NK-92 (cell line): ENCODE measurements around the gene FAT1.

Experiments
- DNase-seq: peaks from one replicate; lab custom pipeline; 2025; ENCODE audit not compliant: unreplicated experiment; lab: John Stamatoyannopoulos, UW

FAT1 gene

DNA sequence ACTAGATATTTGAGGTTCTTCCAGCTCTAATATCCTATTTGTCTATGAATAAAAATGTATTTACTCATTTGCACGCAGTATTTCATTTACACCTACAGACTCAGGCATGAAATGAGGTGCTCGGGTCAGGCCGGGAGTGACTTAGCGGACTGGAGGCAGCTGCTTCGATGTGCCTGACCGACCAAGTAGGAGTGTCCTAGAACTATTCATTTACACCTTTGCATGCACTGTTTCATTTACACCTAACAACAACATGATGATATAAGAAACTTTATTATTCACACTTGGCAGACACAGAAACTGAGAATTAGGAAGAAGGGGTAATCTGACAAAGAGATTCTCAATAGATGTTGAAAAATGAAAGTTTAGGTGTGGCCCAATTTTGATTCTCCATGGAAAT lies 28.7 kb upstream of the FAT1 start:
- DNase-seq, result no peak

DNA sequence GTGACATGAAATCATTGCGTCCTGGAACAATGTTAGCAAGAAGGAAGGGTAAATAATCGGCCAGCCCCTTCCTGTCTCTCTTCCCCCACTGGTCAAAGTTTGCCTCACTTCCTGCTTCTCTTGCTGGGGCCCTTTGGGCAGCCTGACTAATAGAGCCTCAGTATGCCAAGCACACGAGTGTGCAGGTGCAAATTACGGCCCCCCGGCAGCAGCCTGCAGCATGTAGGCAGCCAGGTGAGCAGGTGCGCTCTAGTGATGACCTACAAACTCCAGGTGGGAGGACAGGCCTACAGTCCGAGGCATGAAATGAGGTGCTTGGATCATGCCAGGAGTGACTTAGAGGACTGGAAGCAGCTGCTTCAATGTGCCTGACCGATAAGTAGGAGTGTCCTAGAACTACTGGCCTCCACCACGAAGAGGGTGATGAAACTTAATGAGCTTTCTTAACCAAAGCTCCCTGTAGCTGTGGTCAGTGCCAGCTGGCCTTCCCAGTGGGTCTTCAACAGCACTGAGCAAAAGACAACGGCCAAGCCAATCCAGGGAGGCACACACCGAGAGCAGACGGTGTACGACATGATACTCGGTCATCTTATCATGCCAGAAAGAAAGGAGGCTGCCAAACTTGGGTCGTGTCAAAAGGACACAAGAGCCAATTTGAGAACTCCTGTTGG lies 26.1 kb upstream of the FAT1 start:
- DNase-seq, result no peak

DNA sequence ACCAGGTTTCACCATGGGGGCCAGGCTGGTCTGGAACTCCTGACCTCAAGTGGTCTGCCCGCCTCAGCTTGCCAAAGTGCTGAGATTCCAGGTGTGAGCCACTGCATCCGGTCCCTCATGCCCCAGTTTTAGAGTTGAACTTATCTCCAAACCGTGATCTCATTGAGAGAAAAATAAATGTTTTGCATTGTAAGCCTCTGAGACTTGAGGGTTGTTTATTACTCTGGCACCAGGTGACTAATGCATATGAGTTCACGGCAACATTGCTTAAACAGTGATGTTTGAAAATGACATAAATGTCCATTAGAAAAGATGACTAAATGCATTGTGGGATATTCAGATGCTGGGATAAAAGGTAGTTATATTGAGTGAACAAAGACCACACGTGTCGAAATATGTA lies 22.9 kb upstream of the FAT1 start:
- no peak for DNase-seq

DNA sequence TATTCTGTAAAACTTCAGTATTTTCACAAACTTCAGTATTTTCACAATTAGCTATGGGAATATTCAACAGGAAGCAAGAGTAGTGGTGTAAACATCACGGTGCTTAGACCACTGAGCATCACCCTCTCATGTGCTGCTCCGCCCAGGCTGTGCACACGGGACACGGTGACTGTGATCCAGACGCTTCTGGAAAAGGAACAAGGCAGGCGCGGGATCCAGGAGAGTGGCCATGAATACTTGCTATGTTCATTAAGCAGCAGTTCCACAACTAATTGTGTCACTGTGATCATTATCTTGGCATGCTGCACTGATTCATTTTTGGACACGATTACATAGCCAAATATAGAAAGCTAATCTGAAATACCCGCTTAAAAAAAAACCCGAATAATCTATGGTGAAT lies 19.6 kb upstream of the FAT1 start:
- no peak for DNase-seq

DNA sequence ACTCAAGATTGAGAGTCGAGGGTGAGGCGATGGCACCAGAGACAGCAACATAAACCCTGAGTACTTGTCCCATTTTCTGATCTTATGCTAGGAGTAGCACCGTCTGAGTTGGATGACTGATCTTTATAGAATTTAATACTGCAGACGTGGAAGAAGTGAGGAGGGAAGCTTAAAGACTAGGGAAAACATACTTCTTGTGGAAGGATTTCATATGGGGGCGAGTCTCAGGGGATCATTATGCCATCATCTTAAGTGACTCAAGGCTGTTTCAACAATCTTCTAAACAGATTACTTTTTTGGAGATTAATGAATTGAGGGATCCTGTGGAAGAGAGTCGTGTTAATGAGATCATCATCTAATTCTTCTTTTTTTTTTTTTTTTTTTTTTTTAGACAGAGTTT lies 17.2 kb upstream of the FAT1 start:
- DNase-seq, result no peak

DNA sequence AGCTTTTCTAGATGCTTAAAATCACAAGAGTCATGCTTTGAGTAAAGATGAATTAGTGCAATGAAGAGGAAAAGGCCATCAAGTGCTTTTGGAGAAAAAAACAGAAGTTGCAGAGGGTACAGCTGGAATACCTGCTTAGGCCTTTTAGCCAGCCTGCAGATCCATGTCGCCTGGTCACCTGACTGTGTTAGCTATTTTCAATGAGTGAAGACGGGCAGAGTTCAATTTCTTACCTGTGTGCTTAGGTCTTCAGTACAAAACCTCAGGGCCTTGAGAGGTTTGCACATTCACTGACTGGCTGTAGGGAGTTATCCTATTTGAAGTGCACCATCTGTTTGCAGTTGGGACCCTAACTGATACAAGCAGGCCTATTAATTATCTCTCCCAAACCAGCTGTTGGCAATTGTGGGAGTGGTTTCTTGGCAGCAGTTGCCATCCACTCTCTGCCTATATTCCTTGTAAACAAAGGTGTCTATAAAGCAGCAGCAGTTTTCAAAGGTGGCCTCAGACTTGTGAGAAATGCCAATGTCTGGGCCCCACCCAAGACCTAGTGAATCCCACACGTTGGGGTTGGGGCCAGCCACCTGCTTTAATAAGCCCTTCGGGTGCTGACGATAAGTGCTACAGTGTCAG lies 16.3 kb upstream of the FAT1 start:
- DNase-seq, result no peak

DNA sequence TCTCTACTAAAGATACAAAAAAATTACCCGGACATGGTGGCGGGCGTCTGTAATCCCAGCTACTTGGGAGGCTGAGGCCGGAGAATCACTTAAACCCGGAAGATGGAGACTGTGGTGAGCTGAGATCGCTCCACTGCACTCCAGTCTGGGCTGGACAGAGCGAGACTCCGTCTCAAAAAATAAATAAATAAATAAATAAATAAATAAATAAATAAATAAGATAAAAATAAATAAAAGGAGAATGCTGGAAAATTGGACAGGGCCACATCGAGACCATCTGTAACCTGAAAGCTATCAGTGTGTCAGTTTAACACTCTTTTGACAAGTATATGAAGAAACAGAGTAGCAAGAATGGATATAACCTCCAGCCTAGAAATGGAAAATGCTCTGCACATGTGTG lies 15.7 kb upstream of the FAT1 start:
- DNase-seq, result no peak

DNA sequence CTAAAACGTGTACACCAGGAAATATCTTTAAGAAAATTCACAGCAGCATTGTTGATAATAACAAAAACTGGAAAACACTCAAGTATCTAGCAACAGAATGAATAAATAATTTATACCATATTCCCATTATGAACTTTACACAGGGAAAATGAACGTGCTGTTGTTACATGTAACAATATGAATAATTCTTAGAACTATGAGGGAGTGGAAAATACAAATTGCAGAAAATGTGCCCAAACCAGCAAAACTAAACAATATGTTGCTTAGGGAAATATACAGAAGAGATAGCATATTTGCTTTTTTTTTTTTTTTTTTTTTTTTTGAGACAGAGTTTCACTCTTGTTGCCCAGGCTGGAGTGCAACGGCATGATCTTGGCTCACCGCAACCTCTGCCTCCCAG lies 14.8 kb upstream of the FAT1 start:
- DNase-seq, result no peak

DNA sequence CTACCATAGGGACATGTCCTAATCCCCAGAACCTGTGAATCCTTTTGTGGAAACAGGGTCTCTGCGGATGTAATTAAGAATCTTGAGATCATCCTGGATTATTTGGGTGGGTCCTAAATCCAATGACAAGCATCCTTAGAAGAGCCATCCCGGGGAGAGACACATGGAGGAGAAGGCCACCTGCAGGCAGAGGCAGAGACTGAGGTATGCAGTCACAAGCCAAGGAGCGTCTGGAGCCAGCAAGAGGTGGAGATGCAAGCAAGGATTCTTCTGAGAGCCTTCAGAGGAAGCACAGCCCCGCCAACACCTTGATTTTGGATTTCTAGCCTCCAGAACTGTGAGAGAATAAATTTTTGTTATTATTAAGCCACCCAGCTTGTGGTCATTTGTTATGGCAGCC lies 13.8 kb upstream of the FAT1 start:
- no peak for DNase-seq

DNA sequence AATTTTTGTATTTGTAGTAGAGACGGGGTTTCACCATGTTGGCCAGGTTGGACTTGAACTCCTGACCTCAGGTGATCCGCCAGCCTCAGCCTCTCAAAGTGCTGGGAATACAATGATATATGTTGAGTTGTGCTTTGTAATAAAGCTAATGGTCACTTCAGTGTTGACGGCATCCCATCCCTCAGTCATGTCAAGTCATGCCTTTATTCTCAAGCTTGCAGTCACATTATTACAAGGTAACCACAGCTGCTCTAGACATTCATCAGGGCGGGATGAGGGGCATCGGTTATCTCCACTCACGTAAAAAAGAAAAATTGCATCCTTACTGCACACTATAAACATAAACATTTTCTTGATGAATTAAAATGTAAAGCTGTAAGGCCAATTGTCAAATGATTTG lies 12.8 kb upstream of the FAT1 start:
- DNase-seq, result no peak

DNA sequence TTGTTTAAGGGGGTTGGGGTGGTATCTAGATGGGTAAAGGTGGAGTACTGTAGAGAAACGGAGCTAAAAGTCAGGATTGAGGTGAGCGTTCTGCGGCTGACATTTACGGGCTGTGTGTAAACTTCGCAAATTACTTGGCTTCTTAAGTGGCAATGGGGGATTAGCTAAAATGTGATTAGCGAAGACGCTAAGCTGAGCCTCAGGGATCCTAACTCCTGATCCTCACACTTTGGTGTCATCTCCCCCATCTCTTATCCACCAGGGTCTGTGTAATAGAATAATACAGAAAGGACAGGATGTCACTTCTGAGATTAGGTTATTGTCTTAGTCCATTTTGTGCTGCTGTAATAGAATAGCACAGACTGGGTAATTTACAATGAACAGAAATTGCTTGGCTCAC lies 10.6 kb upstream of the FAT1 start:
- DNase-seq, result no peak

DNA sequence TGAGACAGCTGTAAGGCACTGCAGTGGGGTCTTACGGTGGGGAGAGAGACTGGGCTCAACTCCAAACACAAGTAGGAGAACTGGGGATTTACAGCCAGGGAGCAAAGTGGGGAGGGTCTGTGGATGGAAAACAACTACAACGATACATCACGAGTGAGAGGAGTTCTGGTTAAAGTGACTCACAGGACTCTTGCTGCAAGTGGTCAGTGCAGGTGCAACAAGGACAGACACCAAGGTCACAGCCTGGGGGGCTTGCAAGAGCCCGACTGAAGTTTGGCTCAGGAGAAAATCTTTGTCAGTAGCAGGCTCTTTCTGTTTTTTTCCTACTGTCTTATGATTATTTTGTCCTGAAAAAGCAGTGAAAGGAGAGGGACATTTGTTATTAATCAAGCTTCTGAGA lies 10.1 kb upstream of the FAT1 start:
- DNase-seq, result no peak

DNA sequence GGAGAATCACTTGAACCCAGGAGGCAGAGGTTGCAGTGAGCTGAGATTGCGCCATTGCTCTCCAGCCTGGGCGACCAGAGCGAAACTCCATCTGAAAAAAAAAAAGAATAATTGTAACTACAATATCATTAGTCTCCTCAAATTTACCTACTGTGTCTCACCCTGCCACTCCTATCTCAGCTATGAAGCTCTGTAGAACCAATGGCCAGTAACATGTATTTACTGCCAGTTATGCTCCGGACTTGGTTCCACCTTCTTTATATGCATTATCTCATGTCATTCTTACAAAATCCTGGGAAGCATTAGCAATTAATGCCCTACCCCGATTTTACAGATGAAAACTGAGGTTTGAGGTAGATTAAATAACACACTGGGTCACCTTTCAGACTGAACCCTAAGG lies 7.0 kb upstream of the FAT1 start:
- DNase-seq, result no peak

DNA sequence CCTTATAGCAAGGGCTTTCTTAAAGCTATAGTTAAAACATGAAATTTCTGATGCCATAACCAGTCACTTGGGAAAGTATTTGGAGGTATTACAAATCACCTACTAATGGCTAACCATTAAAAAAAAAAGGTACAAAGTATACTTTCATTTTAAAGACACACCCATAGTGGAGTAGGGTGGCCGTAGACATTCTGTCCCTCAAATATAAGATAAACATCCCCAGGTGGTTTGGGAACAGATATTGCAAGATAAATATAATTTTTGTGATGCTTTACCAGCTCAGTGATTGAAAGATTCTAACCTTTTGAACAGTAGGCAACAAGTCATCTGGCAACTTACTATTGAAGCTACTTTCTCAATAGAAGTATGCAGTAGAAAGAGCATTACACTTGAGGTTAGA lies 6.2 kb upstream of the FAT1 start:
- DNase-seq, result no peak

DNA sequence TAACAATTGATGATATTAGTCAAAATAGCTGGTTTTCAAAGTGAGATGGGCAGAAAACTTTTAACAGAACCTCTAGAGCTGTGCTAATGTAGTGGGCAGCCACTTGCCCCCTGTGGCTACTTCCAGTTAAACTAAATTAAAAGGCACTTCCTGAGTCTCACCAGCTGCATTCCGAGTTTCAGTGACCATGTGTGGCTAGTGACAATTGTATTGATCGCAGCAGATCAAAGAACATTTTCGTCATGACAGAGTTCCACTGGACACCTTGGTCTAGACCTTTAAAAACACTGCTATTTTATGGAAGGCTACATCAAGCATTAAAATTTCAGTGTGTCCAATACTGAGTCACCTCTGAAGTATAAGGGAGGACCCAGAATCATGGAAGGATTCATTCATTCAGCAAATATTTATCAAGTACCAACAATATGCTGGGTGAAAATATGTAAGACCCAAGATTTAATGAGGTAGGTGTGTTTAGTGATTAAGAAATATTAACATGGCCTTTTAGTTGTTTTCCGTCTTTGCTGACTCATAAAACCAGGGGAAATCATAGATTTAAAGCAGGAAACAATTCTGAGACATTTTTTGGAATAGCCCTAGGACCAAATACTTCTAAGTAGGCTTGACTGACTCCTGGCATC lies 5.1 kb upstream of the FAT1 start:
- DNase-seq, result no peak

DNA sequence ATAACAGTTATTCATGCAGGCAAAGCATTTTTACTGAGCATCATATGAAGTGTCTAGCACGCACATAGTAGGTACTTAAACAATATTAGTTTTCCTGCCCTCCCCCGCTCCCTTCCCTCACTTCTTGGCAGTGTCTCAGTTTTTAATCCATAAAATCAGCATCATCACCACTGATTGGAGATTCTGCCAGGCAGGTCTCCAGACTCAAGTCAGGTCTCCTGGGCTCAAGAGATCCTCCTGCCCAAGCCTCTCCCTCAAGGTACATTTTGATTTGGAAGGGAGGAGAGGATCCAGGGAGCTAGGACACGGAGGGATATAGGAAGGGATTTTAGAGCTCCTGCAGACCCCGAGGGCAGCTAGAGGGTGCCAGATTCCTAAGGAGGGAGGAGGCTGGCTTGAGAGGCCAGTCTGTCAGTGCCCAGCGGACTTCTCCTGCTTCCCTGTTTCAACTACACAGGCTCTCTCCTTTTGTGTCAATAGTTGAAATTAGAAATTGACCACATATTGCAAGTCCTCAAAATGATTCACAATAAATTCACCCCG lies 4.4 kb upstream of the FAT1 start:
- no peak for DNase-seq

DNA sequence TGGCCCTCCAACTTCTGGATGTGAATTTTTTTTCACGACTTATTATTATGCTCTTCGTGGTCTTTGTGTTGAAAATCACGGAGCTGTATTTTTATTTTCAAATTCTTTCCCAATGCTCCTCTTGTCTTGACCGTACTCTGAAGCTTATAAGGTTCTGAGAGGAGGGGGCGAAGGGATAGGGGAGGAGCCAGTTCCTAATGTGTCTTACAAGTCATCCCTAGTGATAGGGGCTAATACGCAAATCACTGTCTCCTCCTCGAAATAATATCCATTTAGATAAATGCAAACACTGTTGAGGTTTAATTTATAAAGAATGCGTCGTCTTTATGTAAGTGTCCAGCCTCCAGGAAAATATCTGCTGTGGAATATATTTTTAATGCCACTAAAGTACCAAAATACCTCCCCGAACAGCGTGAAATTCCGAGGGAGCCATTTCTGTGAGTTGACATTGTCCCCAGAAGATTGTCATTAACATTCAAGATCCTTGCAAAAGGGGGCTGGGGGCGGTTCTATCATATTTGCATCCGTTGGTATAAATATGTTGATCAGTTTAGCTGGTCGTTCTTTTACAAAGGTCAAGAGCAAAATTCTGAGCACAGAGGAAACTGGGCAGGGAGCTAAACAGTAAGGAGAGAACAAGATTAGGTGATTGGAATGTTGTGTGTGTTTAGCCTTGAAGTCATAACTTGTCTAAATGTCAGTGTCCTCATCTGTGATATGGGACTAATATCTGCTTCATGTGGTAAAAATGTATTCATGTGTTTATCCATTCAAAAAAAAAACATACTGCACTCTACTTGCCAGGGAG lies 3.7 kb upstream of the FAT1 start:
- no peak for DNase-seq

DNA sequence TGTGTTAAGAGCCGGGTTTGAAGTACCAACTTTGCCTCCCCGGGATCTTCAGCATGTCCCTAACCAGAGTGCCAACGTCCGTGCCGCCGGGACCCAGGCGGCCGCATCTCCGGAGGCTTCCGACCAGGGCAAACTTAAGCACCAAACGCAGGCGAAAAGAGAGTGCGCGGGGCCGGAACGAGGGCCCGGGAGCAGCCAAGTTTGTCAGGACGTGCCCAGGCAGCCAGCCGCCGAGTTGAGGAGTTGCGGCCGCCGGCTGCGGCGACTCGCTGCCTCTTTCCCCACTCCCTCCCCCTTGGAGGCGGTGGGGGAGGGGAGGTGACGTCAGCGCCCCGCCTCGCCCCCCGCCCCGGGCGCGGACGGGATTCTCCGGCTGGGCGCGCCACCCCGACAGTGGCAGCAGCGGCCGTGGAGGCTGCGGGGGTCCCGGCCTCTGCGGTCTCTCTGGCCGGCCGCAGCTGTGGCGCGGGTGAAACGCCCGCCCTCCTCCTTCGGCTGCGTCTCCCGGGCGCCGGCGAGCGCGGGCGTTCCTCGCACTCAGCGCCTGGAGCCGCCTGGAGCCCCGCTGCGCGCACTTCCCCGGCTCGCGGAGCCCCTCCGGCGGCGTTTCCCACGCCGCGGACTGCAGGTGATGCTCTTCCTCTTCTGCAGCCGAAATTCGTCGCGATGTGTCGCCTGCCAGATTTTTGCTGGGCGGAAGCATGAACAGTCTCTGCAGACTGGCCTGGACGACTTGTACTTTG lies 2.9 kb upstream of the FAT1 start:
- no peak for DNase-seq

DNA sequence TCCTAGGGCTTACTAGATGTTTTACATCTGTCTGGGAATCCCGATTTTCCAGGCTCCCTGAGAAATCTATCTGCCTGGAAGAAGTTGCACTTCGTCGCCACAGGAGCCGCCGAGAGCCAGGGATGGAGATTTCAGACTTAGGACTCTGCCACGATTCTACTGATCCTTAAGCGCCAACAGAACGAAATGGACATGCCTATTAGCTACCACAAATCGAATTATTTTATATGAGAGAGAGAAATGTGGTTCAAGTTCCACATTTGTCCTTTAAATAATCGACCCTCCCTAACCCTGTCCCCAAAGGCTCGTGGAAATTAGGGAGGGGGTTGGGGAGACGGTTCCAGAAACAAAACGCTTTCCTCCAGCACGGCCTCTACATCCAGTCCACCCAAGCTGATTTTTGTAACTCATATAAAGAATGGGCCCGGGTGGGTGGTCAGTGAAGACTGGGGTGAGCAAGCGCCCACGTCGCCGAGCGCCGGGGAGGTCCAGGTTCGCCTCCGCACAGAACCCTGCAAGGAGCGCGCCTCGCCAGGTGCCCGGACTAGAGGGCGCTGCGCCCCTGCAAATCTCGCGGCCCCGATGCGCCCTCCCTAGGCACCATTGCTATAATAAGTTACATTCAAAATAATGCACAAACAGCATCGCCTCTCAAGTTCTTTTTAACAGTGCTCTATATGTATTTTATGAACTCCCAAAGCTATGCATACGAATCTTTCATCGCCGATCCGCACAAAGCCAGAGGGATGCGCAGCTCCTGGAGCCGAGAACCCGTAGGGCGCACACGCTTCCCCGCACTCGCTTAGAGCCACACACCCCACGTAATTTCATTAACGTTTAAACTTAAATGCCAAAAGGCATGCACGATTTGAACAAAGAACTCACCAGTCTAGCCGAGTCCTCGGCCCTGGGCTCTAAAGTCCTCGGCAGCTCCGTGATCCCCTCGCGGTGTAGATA lies 2.1 kb upstream of the FAT1 start:
- DNase-seq, result no peak
